PC-3 (cell line): Measurements from ENCODE around the gene GPX5.

ENCODE experiments used
- EZH2 ChIP-seq: fragments of 300-600 bp; sonication (generic); IDR thresholded peaks from one replicate; pipeline ENCODE4 v1.6.1; 2017; ENCODE audit warnings: antibody characterized with exemption, mild to moderate bottlenecking, low read length; ENCODE audit not compliant: unreplicated experiment
- EZH2phosphoT487 ChIP-seq: fragments of 300-600 bp; sonication (generic); IDR thresholded peaks from 2 replicates; pipeline ENCODE4 v1.6.1; 2018; ENCODE audit warnings: mild to moderate bottlenecking, antibody characterized with exemption, low read length, borderline replicate concordance
- TF ChIP-seq, protein P1 (sequence below): fragments of 300-600 bp; sonication (generic); conservative IDR thresholded peaks from 2 replicates; pipeline ENCODE4 v1.5.1; 2017; ENCODE audit warnings: antibody characterized with exemption, low read depth, mild to moderate bottlenecking, low read length

- TF ChIP-seq, protein P1, sequence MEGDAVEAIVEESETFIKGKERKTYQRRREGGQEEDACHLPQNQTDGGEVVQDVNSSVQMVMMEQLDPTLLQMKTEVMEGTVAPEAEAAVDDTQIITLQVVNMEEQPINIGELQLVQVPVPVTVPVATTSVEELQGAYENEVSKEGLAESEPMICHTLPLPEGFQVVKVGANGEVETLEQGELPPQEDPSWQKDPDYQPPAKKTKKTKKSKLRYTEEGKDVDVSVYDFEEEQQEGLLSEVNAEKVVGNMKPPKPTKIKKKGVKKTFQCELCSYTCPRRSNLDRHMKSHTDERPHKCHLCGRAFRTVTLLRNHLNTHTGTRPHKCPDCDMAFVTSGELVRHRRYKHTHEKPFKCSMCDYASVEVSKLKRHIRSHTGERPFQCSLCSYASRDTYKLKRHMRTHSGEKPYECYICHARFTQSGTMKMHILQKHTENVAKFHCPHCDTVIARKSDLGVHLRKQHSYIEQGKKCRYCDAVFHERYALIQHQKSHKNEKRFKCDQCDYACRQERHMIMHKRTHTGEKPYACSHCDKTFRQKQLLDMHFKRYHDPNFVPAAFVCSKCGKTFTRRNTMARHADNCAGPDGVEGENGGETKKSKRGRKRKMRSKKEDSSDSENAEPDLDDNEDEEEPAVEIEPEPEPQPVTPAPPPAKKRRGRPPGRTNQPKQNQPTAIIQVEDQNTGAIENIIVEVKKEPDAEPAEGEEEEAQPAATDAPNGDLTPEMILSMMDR, result no peak
- TF ChIP-seq EZH2phosphoT487, result no peak
- TF ChIP-seq EZH2, result no peak
Measured at GRCh38 chr6:28567506-28567905, 41.8 kb downstream of the GPX5 start.
